HG02759 (cell line): ENCODE results near the gene RRP1B.
A peak's percentile ranks its signal among the peaks of the same experiment; 100 is the strongest.
"Not testable (repeated sequence)": the region's sequence is repeated elsewhere in the genome, so short reads cannot be mapped to it uniquely, and the experiment has no call there.

Experiments used
- ATAC-seq: cut with Tn5 transposase; IDR thresholded peaks from one replicate; pipeline ENCODE4 v1.9.1; 2021; ENCODE audit warnings: mild to moderate bottlenecking, moderate library complexity; ENCODE audit not compliant: unreplicated experiment

RRP1B gene

DNA sequence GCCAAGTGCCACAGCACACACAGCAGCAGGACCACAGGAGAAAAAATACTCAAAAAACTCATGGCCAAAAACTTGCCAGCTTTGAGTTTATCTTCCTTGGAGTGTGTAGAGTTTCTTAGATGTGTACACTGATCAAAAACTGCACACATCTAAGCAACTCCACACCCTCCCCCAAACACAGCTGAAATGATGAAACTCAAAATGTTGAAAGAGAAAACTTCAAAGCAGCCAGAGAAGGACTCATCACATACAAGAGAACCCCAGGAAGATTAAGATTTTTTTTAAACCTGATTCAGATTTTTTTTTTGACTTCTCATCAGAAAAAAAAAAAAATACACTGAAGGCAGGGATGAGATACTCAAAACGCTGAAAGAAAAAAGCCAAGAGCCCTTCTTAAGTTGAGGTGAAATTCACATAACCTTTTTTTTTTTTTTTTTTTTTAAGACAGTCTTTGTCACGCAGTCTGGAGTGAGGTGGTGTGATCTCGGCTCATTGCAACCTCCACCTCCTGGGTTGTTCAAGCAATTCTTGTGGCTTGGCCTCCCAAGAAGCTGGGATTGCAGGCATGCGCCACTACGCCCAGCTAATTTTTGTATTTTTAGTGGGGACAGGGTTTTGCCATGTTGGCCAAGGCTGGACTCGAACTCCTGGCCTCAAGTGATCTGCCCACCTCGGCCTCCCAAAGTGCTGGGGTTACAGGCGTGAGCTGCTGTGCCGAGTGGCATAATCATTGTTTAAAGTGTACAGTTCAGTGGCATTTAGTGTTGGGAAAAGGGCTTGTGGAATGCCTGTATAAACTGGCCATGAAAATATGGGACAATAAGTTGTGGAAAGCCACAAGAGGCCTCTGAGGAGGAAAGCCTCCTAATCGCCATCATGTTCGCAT lies 38.6 kb downstream of the RRP1B start:
- ATAC-seq: no peak

DNA sequence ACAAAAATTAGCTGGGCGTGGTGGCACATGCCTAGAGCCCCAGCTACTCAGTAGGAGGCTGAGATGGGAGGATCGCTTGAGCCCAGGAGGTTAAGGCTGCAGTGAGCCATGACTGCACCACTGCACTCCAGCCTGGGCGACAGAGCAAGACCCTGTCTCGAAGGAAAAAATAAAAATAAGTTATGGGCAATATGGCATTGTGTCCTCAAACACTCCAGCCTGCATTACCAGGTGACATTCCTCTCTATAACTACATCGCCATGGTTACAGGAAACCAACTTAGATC lies 40.1 kb downstream of the RRP1B start:
- ATAC-seq: not testable (repeated sequence)

DNA sequence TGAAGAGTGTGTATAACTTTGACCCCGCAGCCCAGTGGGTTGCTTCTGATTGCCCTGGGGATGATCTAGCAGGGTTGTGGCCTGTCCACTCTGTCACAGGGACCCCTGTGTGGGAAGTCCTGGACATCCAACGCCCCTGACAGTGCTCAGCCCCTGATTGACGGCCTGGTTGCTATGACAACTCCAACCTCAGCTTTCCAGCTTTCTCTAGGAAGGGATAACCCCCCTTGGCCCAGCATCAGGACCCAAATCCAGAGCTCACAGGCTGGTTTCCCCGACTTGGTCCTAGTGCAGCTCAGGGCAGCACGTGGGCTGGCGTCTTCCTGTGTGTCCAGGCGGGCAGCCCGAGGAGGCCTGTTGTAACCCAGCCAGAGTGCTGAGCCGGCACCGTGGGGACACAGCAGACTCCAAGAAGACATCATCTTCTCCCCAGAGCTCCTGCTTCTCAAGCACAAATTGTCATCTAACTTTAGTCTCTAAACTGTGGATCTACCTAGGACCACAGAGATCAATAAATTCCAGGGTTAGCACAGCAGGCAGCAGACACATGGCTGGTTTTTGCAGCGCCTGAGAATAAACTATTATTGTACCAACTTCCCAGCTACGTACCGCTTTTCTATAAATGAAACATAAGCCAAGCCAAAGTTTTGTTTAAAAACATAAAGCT lies 40.7 kb downstream of the RRP1B start:
- no peak for ATAC-seq

DNA sequence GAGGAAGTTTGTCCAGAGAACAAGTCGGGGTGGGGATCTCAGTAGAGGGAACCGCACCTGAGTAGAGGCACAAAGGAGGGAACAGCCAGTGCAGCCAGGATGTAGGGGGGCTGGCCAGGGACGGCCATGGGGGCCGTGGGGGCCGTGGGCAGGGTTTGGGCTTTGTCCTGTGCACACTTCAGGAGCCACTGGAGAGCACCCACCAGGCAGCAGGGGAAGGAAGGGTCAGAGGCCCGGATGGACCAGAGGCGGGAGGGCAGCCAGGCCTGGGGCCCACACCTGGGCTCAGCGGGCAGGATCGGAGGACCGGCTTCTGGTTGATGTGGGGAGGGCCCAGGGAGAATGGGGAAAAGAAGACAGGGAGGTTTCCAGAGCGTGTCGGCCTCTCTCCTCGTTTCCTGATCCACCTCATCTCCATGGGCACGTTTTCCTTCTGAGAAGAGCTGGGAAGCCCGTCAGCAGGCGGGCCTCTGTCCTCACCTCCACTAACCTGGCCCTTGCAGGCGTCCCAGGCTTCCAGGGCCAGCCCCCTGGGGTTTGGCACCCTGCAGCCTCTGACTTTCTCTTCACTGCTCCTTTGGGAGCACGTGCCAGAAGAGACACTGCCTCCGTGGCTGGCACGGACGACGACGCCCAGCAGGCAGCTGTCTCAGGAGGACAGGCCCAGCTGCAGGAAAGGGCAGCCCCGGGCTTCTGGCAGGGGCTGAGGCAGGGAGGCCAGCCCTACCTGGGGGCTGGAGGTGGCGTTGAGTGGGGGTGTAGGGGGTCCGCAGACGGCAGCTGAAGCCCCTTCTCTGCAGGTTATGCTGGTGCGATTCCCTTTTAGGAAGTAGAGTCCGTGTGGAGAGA lies 42.8 kb downstream of the RRP1B start:
- no peak for ATAC-seq

DNA sequence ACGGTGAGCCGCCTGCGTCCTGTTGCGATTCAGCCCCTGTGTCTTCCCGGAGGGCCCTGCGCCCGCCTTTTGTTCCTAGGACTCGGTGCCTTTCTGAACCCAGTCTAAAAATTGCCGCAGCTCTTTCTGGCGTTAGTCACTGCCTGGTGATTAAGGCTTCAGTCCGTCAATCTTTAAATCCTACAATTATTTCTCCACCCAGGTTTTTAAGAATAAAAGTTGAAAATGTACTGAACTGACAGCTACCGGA lies 43.4 kb downstream of the RRP1B start:
- no peak for ATAC-seq

DNA sequence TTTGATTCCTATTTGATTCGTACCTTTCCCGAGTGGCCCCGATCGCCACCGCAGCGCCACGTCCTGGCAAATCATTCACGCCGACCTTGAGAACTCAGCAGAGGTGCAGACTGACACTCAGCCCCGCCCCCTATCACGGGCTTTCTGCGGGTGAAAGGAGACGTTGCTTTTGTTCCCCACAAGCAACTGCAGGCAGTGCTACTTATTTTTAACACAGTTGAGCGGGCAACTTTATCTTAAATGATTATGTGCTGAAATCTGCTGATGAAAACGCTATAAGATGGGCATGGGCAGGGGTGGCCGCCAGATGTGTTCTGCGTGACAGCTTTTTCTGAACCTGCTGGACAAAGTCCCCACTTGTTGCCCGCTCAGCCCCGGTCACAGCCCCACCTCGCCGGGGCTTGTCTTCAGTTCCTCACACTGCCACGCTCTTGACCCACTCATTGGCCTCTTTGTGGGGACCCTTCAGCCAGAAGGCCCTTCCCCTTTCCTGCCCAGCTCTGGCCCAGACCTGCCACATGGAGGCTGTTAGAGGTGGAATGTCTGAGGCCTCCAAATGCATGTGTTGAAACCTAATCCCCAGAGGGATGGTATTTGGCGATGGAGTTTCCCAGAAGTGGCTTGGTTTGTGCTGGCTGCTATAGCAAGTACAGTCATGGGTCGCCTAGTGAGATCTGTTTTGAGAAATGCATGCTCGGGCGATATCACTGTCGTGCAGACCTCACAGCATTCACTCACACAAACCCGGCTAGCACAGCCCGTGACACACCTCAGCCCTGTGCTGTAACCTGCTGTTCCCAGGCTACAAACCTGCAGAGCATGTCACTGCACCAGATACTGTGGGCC lies 43.9 kb downstream of the RRP1B start:
- ATAC-seq: no peak

DNA sequence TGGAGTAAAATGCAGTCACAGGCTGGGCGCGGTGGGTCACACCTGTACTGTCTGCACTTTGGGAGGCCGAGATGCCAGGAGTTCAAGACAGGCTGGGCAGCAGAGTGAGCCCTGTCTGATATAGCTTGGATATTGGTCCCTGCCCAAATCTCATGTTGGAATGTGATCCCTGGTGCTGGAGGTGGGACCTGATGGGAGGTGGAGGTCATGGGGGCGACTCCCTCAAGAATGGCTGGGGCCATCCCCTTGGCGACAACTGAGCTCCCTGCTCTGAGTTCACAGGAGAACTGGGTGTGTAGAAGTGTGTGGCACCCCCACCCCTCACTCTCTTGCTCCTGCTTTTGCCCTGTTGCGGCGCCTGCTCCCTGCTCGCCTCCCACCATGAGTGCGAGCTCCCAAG lies 48.1 kb downstream of the RRP1B start:
- no peak for ATAC-seq

DNA sequence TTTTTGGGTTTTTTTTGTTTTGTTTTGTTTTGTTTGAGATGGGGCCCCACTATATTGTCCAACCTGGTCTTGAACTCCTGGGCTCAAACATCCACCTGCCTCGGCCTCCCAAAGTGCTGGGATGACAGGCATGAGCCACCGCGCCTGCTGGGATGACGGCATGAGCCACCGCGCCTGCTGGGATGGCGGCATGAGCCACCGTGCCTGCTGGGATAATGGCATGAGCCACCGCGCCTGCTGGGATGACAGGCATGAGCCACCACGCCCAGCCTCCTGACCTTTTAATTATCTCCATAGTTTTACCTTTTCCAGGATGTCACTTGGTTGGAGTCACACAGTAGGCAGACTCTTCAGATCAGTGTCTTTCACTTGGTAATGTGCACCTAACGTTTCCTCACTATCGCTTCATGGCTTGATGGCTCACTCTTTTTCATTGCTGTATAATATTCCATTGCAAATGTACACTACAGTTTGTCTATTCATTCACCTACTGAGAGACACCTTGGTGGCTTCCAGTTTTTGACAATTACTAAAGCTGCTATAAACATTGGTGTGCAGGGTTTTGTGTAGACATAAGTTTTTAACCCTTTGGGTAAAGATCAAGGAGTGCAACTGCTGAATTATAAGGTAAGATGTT lies 49.5 kb downstream of the RRP1B start:
- no peak for ATAC-seq

DNA sequence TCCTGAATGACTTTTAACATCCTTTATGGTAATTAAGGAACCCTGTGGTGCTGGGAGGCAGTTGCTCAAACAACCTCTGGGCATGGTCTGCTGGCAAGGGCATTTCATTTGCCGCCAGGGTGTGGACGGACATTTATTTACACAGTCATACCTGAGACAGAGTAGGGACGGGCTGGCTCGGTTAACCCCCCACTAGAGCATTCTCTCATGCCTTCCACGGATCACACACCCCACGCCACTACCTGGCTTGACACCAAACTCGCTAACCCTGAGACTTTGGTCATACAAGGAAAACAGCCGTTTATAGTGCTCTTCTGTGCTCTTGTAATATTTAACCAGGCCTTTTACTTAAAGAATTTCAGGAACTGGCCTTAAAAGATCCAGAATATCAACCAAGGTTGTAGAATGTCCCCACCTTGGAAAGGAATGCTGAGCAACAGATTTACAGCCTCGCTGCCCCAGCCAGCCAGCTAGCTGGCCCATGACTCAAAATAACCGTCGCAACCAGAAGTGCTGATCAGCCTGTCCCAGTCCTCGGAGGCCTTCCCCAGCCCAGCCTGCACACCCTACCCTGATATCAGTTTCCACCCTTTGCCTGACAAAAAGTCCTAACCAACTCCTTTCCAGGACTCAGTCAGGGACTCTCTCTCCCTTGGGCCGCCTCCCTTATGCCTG lies 53.0 kb downstream of the RRP1B start:
- no peak for ATAC-seq

DNA sequence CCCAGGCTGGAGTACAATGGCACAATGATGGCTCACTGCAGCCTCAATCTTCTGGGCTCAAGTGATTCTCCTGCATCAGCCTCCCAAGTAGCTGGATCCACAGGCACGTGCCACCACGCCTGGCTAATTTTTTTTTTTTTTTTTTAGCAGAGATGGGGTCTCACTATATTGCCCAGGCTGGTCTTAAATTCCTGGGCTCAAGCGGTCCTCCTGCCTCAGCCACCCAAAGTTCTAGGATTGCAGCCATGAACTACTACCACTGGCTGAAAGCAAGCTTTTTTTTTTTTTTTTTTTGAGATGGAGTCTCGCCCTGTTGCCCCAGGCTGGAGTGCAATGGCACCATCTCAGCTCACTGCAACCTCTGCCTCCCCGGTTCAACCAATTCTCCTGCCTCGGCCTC lies 53.8 kb downstream of the RRP1B start:
- not testable (repeated sequence) for ATAC-seq

DNA sequence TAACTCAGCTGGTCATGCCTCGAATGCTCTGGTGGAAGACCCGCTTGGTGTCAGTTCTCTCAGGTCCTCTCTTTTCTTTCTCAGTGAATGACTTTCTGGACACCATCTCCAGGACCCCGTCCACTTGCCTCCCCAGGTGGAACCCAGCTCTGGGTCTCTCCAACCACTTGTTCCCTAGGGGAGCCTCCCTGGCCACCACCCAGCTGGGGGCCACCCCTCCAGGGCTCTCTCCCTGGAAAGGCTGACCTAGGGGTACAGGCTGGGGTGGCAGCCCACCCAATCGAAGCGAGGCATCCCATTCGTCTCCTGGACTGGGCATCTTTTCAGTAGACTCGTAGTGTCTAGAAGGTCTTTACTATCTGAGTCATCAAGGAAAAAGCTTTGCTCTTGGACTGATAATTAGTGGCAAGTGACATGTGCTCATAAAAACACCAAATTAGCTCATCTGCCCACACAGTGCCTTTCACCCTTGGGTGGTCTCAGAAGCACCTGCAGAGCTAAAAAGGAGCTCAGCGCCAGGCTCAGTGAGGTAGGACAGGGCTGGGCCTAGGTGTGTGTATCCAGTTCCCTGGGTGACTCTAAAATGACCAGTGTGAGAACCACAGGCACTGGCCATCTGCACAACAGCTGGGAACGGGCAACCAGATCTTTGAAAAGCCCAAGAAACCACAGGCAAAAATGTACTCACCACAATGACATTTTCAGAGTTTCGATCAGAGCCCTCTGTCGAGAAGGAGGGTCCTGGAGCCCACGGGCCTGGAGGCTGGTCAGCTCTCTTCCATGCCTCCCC lies 57.2 kb downstream of the RRP1B start:
- ATAC-seq: peak; percentile 46

DNA sequence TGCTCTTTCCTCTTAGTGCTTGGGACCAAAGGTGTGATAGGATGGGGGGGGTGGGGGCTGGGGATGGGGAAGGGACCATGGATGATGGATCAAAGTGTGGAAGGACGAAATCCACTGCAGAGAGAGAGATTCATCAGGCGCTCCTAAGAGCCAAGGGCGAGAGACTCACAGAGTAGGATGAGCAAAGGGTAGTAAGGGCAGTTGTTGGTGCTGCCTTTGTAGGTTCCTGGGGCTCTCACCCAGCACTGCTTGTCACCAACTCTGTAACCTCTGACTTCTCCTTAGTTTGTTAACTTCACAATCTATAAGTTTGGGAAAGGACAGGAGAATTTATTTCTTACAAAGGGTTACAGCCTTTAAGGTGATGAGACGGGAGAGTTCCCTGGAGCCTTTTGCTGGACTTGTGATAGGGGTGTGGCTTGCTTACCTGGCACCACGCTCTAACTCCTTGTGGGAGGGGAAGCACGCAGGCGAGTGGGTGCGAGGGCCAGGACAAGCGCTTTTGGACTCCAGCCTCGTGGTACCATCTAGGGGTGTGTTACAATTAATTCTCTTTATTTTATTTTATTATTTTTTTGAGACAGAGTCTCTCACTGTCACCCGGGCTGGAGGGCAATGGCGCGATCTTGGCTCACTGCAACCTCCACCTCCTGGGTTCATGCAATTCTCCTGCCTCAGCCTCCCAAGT lies 58.0 kb downstream of the RRP1B start:
- ATAC-seq: no peak

DNA sequence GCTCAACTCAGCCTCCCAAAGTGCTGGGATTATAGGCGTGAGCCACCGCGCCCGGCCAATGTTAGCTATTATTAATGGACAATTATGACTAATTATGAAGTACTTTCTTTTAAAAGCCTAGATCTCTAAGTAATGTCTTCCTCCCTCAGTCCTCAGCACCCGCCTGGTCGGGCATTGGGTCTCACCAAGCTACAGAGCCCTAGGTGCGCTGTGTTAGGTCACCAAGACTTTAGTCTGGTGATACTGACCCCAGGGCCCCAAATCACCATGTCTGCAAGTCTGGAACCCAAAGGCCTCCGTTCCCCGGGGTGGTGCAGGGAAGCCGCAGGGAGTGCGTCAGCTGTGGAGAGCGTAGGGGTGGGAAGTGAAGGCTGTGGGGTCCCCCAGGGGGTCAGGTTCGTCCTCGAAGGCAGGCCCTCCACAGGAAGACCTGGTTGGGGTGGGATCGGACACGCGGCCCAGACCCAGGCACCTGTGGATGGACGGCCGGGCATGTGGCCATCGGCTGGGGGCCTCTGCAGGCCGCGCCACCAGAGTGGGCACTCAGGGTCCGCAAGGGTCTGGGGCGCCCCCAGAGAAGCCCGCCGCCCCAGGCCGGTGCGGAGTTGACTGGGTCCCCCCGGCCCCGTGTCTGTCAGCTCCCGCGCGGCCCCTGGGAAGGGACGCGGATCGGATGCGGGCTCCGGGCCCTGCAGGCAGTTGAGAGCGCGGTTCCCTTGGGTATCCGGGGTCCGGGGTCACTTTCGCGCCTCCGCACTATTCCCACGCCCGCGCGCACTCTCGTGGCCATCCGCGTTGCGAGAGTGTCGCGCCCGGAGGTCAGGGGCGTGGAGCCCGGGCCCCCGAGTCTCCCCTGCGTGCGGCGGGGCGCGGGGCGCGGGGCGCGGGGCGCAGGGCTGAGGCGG lies 58.9 kb downstream of the RRP1B start:
- no peak for ATAC-seq

DNA sequence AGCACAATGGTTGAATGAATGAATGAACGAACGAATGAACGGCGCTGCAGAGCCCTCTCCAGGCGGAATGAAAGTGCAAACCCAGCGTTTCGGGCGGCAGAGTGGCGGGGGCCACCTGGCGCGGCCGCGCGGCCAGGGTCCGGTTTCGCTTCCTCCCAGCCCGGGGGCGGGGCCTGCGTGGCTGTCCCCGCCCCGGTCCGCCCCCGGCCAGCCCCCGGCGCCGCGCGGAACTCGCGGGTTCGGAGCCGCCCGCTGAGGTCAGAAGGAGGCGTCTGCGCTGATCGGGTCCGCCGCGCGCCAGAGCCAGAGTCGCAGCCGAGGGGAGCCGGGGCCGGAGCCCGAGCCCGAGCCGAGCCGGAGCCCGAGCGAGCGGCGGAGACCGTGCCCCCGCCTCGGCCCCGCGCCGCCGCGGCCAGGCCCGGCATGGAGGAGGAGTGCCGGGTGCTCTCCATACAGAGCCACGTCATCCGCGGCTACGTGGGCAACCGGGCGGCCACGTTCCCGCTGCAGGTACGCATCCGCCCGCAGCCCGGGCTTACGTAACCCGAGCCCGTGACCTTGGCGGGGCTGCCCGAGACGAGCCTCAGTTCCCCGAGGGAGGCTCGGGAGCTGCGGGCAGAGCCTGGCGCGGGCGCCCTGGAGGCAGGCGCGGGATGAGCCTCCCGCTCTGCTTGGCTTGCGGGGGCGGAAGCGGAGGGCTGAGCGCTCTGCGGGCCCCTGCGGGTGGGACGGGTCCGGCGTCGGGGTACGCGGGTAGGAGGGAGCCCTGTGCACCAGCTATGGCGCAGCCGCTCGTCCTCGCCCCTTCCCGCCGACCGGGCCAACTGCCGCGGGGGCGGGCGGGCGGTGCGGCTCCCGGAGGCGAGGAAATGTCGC lies 59.8 kb downstream of the RRP1B start, which contains the start of gene PDXK:
PDXK (plus strand) TSS at position 258 of the 876 bp plus-strand sequence; CDS start at position 424, 166 bp downstream.
- ATAC-seq: peak; percentile 75

DNA sequence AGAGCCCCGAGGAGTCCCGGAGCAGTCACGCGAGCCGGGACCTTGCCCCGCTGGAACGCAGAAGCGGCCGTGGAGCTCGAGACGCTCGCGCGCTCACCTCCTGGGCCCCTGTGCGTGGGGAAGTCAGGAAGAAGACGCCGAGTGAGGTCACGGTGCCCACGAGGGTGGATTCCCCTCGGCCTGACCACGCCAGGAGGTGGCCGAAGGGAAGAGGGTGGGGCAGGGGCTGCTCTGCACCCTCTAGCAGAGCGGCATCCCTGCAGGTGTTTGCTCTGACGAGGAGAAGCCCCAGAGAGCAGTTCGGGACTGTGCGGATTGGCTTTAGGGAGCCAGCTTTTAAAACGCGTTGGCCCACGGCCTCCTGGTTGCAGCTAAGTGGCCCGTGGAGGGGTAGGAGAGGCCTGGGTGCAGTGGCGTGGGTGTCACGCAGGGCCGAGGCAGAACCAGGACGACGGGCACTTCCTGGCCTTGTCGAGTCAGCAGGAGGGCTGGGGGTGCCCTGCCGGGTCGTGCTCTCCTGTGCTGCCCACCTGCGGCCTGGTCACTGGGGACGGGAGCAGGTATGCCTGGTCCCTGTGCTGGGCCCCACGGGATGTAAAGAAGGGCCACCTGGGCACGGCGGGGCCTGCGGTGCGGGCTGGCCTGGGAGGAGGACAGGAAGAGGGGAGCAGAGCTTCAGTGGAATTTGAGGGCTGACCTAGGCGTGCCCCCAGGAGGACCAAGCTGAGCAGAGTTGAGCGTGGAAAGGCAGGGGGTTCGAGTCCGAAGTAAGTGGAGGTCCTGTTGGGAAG lies 60.6 kb downstream of the RRP1B start:
- no peak for ATAC-seq
